HG03571 (cell line): ENCODE results near the gene GABRG1.

Source experiments
- ATAC-seq: cut with Tn5 transposase; IDR thresholded peaks from one replicate; pipeline ENCODE4 v1.9.1; 2021; ENCODE audit not compliant: unreplicated experiment

Gene GABRG1

DNA sequence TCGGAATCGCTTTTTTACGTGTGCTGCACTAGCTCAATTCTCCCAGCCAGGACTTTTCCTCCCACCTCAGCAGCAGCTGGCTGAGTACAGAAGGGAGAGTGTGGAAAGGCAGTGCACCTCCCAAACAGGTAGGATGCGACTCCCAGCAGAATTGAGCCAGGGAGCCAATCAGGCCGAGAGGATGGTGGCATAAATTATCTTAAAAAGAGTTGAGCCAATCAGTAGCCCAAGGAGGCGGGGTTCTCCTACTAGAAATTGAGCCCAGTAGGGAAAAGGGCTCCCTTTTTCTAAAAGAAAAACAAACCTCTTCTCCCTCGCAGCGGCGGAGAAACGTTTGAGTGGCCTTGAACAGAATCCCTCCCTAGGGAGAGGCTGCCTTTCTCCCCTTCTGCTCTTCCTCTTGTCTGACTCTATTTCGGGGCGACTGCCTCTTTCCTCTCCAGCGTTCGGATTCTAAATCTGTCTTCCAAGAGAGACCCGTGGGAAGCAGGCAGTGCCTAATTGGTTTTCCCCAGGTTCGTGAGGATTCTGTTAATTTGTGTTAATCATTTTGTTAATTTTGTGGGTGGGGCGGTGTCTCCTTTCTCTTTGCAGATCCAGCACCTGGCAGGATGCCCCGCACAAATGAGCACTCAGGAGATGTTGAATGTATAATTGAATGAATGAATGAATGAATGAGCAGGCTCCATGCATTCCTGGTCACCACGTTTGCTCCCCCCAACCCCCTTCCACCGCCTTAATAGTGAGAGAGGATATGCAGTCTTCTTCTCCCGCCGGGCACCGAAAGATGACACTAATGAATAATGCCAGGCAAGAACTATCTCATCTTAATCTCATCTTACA, at the start of gene GABRG1:
TSS of gene GABRG1 (minus strand) at position 142 of the 843 bp plus-strand sequence. CDS start at position 1, 141 bp downstream.
- ATAC-seq, result no peak

DNA sequence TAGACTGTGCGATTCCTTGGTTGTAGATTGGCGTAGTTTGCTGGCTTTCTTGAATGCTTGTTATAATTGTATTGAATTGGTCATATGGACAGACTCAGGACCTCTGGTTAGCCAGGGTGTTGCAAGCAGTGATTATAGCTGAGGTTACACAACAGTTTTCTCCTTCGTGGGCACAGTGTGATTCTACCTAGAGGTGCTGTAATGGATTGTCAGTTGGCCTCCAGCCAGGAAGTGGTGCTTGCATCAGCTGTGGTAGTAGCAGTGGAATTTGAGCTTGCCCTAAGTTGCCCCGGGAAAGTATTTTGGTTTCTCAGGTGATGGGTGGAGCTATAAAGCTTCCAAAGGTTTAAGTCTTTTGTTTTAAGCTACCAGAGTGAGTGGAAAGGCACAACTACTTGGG, 23.1 kb upstream of the GABRG1 start:
- no peak for ATAC-seq

DNA sequence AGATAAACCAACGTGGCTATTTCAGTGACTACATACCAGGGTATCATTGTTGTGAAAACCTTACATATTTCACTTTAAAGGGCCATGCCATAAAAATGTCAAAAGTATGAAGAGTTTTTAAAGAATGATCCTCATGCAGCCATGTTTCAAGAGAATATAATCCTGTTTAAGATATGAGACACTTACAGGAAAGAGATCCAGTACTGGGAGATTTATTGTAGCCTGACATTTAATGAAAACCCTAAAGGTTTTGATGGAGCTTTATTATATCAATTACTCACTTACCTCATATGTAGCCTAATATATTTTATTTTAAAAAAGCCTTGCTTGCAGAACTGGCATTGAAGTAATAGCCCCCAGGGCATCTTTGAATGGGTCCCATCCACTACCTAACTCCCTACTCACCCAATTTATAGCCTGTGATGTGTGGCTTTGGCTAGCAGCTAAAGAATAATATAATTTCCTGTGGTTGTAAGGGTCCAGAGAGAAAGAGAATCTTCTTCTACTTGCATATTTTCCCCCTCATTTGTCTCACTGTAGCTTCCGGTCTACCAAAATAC, 7.7 kb upstream of the GABRG1 start:
- ATAC-seq, result no peak

DNA sequence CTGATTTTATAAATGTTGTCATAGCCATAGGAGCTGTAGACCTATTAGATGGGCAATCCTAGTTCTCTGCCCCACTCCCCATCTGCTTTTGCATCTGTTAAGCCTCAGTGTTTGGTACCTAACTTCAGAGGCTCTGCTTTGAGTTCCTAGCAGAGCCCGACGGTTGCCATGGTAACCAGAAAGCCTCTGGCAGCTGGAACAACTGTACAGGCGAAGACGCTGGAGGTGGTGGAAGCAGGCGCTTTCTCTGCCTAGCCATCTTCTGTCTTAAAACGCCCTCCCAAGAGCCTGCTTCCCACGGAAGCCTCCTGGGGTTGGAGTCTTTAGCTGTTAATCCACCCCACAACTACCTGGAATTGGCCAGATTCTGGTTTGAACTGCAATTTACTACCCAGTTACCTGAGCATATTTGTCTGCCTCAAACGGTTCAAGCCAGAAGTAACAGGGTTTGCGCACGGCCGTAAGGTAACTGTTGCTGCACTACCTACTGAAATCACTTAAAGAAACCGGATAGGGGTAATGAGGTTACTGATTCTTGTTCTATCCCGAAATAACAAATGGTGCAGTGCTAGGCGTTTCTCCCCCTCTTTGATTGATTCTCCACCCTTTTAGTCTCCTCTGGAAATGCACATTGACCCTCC, 1.0 kb upstream of the GABRG1 start:
- no peak for ATAC-seq

DNA sequence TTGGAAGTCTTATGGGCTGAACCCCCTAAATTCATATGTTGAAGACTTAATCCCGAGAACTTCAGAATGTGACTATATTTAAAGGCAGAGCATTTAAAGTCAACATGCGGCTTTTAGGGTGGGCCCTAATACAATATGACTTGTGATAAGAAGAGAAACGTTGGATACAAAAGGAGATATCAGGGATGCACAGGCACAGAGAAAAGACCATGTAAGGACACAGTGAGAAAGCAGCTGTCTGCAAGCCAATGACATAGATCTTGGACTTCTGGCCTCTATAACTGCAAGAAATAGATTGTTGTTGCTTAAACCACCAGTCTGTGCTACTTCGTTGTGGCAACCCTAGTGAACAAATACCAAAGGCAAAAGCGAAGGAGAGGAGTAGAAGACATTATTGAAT, 42.2 kb downstream of the GABRG1 start:
- no peak for ATAC-seq

DNA sequence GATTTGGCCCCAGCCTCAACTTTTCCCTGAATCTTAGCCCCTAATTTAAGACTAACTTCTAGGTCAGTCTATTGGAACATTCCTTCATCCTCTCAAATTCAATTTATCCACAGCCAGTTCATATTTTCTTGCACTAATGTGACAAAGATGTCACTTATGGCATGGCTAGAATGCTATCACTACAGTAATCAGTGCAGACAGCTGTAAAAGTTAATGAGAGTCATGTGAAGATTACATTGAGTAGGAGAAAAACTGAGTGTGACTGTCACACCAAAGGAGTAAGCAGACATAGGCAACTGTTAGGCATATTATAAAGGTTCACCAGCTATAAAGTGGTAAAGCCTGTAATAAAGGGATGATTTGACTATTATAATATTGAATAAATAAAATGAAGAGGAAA, 42.6 kb downstream of the GABRG1 start:
- ATAC-seq, result no peak

DNA sequence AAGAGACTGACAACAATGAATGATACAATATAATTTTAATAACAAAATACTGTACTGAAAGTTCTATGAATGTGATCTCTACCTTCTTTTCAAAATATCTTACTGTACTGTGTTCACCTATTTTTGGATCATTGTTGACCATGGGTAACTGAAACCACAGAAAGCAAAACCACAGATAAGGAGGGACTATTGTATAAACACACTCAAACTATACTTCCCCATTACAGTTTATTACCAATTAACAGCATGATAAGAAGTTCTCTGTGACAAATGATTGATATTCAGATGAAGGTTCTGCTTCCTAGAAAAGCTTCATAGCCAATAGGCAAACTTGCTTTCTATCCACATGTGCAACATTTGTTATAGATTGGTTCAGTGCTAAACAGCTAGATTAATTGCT, 50.1 kb downstream of the GABRG1 start:
- ATAC-seq, result no peak

DNA sequence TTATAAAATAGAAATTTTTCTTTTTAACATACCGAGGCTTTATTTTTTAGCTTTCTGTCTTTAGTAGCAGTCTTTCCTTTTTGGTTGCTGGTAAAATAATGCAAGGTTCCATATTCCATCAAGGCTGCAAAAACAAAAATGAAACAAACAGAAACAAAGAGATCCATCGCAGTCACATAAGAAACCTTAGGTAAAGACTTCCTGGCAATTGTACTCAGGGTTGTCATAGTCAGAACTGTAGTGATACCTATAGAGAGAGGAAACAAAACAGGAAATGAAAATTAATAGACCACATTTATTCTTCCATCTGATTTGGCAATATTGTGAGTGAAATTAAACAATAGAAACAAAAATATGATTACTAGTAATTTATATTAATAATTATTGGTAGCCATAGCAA, 72.5 kb downstream of the GABRG1 start:
- no peak for ATAC-seq

DNA sequence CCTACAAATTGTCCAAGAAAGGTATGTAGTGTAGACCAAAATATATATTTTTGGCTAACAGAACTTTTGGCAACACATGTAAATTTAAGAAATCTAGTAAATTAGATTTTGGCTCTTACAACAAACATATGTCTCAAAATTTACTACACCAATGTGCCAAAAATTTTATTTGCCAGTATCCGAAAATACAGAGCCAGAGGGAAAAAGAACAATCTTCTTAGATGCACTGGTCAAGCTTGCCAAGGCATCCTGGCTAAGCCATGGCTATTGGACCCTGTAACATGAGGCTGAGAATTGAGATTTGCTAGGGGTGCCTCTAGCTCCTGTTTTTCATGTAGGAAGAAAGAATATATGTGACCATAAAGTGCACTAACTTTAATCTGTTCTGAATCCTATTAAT, 91.8 kb downstream of the GABRG1 start:
- no peak for ATAC-seq

DNA sequence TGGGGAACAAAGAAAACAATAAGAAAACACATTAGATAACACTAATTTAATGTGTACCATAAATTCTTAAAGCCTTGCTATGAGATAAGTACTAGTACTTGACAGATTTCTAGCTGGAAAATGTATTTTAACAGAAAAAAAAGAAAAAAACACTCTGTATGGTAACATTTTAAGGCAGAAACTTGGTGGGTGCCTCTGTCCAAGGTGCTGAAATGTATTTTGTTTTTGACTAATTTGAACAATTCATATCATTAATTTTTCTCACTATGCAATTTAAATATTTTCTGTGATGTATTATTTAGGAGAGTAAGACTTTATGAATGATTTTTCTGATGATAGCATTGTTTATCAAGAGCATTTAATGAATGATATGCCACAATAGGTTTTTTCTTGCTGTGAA, 107.5 kb downstream of the GABRG1 start:
- ATAC-seq, result no peak

DNA sequence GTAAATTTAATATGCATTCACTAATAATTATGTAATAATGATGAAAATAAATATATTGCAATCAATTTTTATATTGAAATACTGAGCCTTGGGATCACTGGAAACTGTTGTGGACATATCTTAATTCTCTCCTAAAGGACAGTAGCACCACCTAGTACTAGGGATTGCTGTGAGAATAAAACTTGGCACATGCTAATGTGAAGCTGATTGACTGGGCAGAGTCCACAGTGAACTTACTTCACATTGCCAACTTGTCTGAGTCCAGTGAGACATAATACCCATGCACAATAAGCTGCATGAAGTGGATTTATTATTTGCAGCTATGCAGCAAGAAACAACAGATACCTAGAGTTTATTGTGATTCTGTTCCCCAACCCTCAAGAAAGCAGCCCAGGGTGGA, 131.1 kb downstream of the GABRG1 start:
- ATAC-seq, result no peak

DNA sequence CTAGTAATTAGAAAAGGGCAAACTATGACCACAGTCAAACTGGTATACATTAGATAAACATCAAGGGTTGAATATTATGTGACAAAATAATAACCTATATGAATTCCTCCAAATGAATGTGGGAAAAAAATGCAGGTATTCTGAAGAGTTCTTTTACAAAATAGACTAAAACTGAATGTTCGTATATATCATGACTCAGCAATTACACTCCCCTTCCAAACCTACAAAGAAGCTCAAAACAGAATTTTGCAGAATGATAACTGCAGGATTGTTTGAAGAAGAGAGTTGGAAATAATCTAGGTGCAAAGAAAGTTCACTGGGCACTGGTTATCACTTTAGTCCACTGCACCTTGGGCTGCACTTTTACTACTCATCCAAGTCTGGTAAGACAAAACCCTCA, 134.1 kb downstream of the GABRG1 start:
- ATAC-seq, result no peak

DNA sequence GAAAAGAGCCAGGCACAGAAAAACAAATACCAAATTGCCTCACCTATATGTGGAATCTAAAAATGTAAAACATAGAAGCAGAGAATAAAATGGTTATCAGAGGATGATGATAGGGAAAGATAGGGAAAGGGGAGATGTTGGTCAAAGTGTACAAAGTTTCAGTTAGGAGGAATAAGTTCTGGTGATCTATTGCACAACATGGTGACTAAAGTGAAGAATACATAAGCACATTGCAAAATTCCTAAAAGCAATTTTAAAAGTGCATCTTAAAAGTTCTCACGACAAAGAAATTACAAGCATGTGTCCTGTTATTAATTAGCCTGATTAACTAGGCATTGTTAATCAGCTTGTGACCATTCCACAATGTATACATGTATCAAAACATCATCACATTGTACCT, 136.0 kb downstream of the GABRG1 start:
- ATAC-seq, result no peak
